ENCODE results near the gene NTM.

The NTM gene

GRCh38 chr11:131370901-131371790 lies 731 bp downstream of the NTM start:
- H3K27me3 ChIP-seq (ENCODE audit: low read depth, low read length), result peaks cover 47% of the 10 kb centered on the region
- no peak overlapping the region for H3K4me3 ChIP-seq (ENCODE audit: low read length)
- H3K27ac ChIP-seq (ENCODE audit: low read length), result no peak overlapping the region
- peaks cover 3% of the 10 kb centered on the region for H3K4me1 ChIP-seq (ENCODE audit: low read length)
- no peak overlapping the region for H3K9ac ChIP-seq (ENCODE audit: low read length)
- TF ChIP-seq CTCF (IDR thresholded peaks at IDR 0.05; ENCODE audit: low read depth, low read length) (no peak), EZH2phosphoT487 (IDR thresholded peaks at IDR 0.05; ENCODE audit: low read depth) (no peak)
- H3K36me3 ChIP-seq (replicated peaks; ENCODE audit: low read depth, low read length), result no peaks in the 10 kb centered on the region
- H4K20me1 ChIP-seq (ENCODE audit: insufficient read depth, low read length), result no peaks in the 10 kb centered on the region
- H3K4me2 ChIP-seq (ENCODE audit: low read length), result no peak overlapping the region
- H2AFZ ChIP-seq (ENCODE audit: low read depth, low read length), result no peak overlapping the region
- no peaks in the 10 kb centered on the region for H3K79me2 ChIP-seq (ENCODE audit: low read length)
- H3K9me3 ChIP-seq (ENCODE audit: insufficient read depth, low read length), result no peaks in the 10 kb centered on the region

DNA sequence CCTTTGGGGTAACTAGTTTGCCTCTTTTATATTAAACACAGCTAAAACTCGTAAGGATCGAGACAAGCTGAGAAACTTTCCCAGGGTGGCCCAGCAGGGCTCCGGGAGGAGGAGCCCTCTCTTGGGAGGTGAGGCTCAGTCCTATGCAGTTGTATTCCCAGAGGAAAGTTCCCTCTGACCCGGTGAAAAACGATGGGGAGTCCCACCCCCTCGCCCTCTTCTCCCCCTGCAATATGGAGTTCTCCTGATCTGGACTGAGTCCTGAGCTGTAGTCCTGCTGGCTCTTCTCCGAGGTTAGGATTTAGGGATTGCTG lies 1.3 kb downstream of the NTM start:
- Histone ChIP-seq H3K4me3 (ENCODE audit: low read length) (no peak overlapping the region), H4K20me1 (ENCODE audit: insufficient read depth, low read length) (no peaks in the 10 kb centered on the region), H3K27ac (ENCODE audit: low read length) (no peak overlapping the region), H2AFZ (ENCODE audit: low read depth, low read length) (no peak overlapping the region), H3K4me2 (ENCODE audit: low read length) (no peak overlapping the region), H3K79me2 (ENCODE audit: low read length) (no peaks in the 10 kb centered on the region), H3K36me3 (replicated peaks; ENCODE audit: low read depth, low read length) (no peaks in the 10 kb centered on the region), H3K9me3 (ENCODE audit: insufficient read depth, low read length) (no peaks in the 10 kb centered on the region), H3K9ac (ENCODE audit: low read length) (no peak overlapping the region), H3K4me1 (ENCODE audit: low read length) (peaks cover 7% of the 10 kb centered on the region), H3K27me3 (ENCODE audit: low read depth, low read length) (peaks cover 45% of the 10 kb centered on the region)
- TF ChIP-seq EZH2phosphoT487 (IDR thresholded peaks at IDR 0.05; ENCODE audit: low read depth), result no peak
- no peak for TF ChIP-seq CTCF (IDR thresholded peaks at IDR 0.05; ENCODE audit: low read depth, low read length)

GRCh38 chr11:131372234-131372962 lies 2.0 kb downstream of the NTM start:
- Histone ChIP-seq H3K27me3 (ENCODE audit: low read depth, low read length) (peaks cover 46% of the 10 kb centered on the region), H3K36me3 (replicated peaks; ENCODE audit: low read depth, low read length) (no peaks in the 10 kb centered on the region), H3K4me2 (ENCODE audit: low read length) (no peak overlapping the region), H3K4me3 (ENCODE audit: low read length) (no peak overlapping the region), H3K79me2 (ENCODE audit: low read length) (no peaks in the 10 kb centered on the region), H3K27ac (ENCODE audit: low read length) (no peak overlapping the region), H3K9me3 (ENCODE audit: insufficient read depth, low read length) (no peaks in the 10 kb centered on the region), H2AFZ (ENCODE audit: low read depth, low read length) (no peak overlapping the region), H3K4me1 (ENCODE audit: low read length) (peaks cover 7% of the 10 kb centered on the region), H4K20me1 (ENCODE audit: insufficient read depth, low read length) (no peaks in the 10 kb centered on the region), H3K9ac (ENCODE audit: low read length) (no peak overlapping the region)
- no peak for TF ChIP-seq EZH2phosphoT487 (IDR thresholded peaks at IDR 0.05; ENCODE audit: low read depth)
- TF ChIP-seq CTCF (IDR thresholded peaks at IDR 0.05; ENCODE audit: low read depth, low read length), result no peak

DNA sequence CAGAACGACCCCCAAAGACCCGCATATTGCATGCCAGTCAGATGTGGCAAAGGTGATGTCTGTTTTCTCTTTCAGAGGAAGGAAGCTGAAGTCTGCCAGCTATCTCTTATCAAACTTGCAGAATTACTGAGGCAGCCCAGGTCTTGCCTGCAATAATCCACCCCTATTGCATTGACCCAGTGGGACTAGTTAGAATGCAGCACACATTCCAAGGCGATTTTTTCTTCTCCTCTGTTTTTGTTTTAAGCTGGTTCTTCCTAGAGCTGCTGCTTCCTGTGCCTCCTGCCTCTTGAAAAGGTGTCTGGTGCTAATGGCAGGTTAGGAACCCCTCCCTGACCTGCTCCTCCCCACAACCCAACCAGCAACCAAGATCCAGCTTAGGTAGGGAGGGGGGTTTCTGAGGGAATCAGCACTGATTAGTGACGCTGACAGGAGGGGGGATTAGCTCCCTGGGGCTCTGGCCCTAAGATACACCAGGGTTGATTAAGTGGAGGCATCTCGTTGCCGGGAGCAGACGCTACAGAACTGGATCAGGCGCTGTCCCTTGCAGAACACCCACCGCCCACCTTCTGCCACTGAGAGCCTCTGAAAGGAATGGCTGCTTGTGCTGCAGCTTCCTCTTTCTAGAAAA lies 2.8 kb downstream of the NTM start:
- no peak overlapping the region for H3K9ac ChIP-seq (ENCODE audit: low read length)
- peaks cover 7% of the 10 kb centered on the region for H3K4me1 ChIP-seq (ENCODE audit: low read length)
- H3K27ac ChIP-seq (ENCODE audit: low read length), result no peak overlapping the region
- H3K4me2 ChIP-seq (ENCODE audit: low read length), result no peak overlapping the region
- H3K36me3 ChIP-seq (replicated peaks; ENCODE audit: low read depth, low read length), result no peaks in the 10 kb centered on the region
- no peak overlapping the region for H3K4me3 ChIP-seq (ENCODE audit: low read length)
- H2AFZ ChIP-seq (ENCODE audit: low read depth, low read length), result no peak overlapping the region
- H3K9me3 ChIP-seq (ENCODE audit: insufficient read depth, low read length), result no peaks in the 10 kb centered on the region
- H4K20me1 ChIP-seq (ENCODE audit: insufficient read depth, low read length), result no peaks in the 10 kb centered on the region
- H3K27me3 ChIP-seq (ENCODE audit: low read depth, low read length), result peaks cover 41% of the 10 kb centered on the region
- TF ChIP-seq CTCF (IDR thresholded peaks at IDR 0.05; ENCODE audit: low read depth, low read length) (no peak), EZH2phosphoT487 (IDR thresholded peaks at IDR 0.05; ENCODE audit: low read depth) (no peak)
- no peaks in the 10 kb centered on the region for H3K79me2 ChIP-seq (ENCODE audit: low read length)

All from OCI-LY3 (cell line).